SW480 (cell line): Measurements from ENCODE around the gene ZBTB16.
A peak's percentile ranks its signal among the peaks of the same experiment; 100 is the strongest.

ENCODE experiments used
- DNase-seq: peaks from one replicate; pipeline ENCODE4 v3.0.0-alpha.2; 2016; ENCODE audit warnings: low spot score

The ZBTB16 gene

DNA sequence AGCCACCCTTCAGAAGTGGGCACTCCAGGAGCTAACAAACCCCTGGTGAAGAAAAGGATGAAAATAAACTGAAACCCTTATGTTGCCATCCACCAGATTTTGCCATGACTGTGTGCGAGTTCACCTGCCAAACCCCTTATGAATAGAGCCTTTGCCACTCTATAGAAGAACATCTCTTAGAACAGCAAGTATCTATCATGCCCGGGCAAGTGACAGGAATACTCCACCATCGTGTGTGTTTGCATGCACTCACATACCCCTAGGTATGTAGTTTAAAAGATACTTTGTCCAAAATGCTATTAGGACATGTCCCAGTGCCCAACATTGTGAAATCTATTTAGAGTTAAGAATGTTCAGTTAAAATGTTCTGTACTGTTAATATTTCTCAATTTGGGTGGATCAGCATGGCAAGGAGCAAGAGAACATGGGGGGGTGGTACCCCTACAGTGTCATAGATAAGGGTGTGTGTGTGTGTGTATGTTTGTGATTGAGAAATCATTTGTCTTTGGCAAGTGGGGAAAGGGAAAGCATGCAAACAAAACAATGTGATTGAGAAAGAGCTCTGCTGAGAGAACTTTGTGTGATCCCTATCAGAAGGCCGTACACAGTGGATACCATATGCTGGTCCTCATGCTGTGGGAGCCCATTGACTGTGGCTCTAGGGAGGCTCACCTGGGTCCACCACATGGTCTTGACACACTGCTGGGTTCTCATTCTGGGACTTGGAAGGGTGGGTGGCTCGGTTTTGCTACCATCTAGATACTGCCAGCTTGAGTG, 94.9 kb downstream of the ZBTB16 start:
- no peak for DNase-seq

DNA sequence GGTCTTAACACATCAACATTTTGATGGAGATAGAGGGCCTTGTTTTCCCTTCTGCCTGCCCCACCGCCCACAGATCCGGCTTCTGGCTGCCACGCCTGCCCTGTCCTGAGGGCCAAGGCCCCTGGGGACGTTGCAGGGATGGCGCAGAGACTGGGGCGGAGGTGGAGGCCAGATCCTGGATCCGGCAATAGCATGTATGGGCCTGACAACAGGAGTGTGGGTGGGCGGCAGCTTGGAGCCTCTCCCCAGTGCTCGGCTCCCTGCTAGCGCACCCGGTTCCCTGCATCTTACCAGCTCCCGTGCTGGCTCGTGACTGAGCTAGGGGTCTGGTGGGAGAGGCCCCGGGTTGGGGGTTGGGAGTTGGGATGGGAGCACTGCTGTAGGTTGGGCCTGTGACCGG, 95.6 kb downstream of the ZBTB16 start:
- no peak for DNase-seq

DNA sequence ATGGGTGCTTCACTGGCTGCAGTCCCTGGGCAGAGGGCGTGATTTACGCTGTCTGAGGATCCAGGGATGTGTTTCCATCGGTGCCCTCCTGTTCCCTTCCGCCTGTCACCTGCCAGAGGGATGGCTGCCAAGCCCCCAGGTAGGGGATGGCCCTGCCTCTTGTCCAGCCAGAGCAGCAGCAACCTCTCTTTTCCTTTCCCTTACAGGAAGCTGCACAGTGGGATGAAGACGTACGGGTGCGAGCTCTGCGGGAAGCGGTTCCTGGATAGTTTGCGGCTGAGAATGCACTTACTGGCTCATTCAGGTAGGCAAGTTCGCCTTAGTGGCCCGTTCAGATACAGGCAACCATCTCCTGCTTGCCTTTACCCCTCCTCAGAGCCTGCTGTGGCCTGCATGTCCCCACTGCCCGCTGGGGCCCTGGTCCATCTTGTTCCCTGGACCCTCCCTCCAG, 96.6 kb downstream of the ZBTB16 start:
- no peak for DNase-seq

DNA sequence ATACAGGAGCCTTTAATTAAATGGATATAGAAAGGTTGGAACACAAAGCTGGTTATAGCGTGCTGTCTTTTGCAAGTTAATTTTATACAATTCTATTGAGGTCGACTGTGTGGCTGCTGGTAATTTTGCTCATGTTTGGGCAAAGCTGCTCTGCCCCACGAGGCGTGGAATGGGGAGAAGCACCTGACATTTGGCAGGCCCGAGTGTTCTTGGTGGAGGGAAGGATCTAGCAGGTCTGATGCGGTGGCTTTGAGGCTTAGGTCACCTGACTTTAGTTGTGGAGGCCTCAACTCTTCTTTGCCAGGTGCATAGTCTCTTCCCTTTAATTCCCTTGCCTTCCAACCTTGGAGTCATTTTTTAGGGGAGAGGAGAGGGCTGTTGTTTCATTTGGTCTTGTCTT, 97.3 kb downstream of the ZBTB16 start:
- DNase-seq = no peak

GRCh38 chr11:114157476-114158050, 98.1 kb downstream of the ZBTB16 start:
- no peak for DNase-seq

DNA sequence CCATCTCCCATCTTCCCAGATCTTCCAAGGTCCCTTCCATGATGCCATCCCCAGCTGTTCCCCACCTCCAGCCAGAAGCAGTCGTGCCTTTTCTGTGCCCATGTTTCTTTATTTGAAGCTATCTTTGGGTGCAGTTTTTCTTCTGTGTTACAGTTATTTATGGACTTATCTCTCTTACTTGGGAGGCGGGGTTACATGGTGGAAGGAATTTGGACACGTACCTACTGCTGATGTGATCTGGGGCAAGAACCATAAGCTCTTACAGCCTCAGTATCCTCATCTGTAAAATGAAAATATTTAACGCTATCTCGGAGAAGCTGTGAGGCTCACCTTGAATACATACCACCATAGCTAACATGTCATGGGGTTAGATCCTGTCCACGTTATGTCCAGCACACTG, 98.9 kb downstream of the ZBTB16 start:
- no peak for DNase-seq

- DNase-seq = no peak
Observed at GRCh38 chr11:114158886-114159285, 99.4 kb downstream of the ZBTB16 start.

- peak; percentile 18 for DNase-seq
Observed at GRCh38 chr11:114159320-114159719, 99.8 kb downstream of the ZBTB16 start.

GRCh38 chr11:114159802-114160632, 100.5 kb downstream of the ZBTB16 start:
- peak; percentile 94 for DNase-seq

DNA sequence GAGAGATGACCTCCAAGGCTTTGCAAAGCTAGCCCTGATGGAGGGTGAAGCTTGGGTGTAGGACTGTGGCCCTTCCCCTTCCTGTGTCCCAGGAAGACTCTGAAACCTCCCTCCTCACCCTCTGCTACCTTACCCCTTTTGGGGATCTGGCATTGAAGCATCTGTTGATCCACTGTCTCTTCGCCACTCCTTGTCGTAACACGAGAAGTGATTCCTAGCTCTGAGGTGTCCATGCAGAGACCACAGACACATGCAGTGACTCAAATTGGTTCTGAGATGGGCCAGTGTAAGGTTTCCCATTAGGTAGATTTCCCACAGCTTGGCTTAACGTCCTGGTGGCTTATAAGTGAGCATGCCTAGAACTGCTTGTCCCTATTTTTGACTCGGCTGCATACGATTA, 101.4 kb downstream of the ZBTB16 start:
- DNase-seq = no peak

DNA sequence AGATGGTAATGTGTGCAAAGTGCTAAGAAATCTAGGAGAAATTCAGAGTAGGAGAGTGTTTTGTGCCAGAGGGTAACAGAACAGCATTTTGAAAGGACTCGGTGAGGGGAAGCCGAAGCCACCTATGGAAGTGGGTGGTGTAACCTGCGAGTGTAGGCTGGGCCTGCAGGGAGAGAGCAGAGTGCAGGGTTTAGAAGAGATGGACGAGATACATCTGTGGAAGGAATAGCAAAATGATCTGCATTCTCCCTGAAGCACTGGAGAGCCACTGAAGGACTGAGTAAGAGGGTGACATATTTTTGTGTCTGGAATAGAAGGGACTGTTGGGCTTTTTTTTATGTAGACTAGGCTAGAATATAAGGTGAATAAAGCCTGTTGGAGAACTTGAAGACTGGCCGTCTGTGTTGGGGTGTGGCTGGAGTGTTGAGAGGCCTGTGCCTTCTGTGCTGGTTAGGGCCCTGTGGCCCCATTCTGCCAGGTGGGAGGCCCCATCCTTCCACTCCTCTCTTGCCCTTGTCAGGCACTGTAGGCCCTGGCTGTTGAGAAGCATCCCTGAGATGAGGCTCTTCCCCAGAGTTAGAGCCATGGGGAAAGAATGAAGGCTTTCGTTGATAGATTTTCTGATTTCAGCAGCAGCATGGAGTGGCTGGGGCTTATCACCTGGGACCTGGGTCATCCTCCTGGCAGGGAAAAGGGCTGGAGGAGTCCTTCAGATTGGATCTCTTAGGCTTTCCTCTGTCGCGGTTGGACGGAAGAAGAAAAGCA, 102.2 kb downstream of the ZBTB16 start:
- DNase-seq = no peak

DNA sequence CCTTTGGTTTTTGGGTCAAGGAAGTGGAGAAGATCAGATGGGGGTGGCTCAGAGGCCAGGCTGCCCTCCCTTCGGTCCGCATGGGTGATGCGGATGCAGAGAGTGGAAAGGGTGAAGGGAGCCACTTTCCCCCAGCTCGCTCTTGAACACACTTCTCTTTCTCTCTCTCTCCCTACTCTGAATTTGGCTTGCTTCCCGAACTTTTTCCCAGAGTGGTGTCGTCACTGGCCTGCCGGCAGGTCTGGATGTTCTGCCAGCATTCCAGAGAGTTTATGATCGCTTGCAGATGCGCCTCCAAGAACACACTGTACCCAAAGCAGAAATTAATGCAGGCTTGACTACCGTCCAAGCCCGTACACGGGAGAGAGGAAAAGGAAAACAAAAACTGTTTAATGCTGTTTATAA, 103.2 kb downstream of the ZBTB16 start:
- DNase-seq = peak; percentile 57

GRCh38 chr11:114163229-114163631, 103.7 kb downstream of the ZBTB16 start:
- DNase-seq = no peak

DNA sequence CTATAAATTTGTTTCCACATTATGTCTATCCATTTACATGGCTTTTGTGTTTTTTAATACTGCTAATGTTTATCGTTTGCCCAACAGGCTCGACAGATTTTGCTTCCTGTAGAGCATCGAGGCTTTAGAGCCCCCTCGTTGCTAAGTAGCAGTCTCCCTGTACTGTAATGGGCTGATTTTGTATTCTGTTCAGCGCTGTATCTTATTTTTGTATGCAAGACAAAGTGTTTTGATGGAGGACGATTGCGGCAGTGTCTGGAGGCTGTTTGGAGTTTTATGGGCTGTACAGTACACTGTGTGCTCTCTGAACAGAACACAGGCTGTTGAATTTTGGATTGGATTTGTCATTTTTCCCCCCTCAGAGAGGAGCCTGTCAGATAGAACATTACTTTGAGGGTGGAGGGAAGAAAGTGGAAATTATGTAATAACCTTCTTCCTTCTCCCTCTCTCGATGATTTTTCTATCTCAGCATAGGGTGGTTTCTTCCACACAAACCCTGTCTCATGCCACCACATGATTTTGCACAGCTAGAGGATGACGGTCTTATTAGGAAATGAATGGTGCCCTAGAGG, 104.4 kb downstream of the ZBTB16 start:
- no peak for DNase-seq

DNA sequence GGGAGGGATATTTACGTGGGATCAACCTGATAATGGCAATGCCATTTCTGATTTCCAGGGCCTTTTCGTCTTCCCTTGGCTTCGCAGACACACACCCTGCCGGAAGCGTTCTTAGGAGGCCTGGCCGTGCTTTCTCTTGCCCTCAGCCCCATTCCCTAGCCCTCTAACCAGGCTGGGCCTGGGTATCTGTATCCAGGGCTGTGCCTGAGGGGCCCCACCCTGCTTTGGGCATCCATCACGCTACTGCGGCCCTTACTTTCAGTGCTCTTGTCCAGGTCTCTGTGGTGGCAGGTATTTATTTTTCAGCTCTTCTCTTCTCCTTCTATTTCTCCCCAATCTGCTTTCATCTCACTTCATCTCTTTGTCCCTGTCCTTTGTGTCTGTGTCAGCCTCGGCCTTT, 105.0 kb downstream of the ZBTB16 start:
- no peak for DNase-seq

GRCh38 chr11:114165326-114166230, 106.1 kb downstream of the ZBTB16 start:
- DNase-seq = no peak

DNA sequence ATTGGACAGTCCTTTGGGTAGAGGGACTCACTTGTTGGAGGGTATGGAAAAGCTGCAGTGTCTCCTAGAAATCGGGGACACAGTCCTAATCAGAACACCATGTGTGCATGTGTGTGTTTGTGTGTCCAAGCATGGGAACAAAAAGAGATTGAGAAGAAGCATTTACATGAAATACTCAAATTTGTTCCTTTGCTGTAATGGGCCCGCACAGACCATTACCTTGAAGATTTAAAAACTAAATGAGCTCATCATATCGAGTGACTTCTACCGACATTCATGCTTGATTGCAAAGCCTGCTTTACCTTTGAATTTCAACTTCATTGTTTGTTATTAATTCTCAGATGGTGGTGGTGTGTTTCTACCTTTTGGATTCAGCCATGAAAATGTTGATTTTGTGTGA, 106.9 kb downstream of the ZBTB16 start:
- no peak for DNase-seq

- DNase-seq = peak; percentile 82
Observed at GRCh38 chr11:114166897-114167323, 107.4 kb downstream of the ZBTB16 start.

DNA sequence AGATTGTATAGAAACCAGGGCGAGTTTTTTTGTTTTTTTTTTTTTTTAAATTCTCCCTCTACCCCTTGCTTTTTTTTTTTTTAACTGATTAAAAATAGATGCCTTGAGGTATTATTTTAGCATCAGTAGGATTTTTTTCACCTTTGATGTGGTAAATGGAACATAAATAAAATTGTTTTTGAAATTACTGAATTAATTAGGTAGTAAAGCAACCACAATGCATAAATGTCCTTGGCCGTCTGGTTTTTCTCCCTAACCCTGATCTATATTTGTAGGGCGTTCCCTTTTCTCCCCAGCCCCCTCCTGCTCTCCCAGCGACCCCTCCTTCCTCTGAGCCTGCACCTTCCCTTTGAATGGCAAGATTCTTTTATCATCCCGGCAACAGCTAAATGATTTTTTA, 107.8 kb downstream of the ZBTB16 start:
- peak; percentile 53 for DNase-seq

DNA sequence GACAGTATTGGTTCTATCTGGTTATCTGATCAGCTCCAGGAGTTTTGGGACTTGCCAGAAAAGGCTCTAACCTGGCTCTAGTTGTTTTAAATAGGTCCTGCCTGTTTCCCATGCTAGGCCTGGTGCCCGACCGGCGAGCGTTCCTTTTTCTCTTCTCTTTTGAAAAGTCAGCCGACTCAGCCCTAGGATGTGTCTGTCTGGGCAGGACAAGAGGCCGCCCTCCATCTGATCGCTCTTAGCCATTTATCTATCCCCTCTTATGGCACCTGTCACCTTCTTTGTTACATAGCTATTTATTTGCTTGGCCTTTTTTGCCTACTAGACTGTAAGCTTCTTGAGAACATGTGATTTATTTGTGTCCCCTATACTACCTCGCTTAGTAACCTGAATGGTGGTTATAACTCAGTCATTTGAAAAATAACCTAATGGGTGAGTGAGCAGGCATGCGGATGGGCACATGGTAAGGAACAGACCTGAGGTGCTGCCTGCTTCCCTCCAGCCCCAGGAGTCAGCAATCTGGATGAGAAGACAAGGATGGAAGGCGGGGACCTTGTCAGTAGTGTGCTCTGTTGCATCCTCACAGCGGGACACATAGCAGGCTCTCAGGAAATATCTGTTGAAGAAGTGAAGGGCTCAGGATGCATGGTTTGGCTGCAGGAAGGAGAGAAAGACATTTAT, 108.4 kb downstream of the ZBTB16 start:
- DNase-seq = no peak
